ENCODE measurements around the gene CLHC1.
"Not testable (repeated sequence)": the region's sequence is repeated elsewhere in the genome, so short reads cannot be mapped to it uniquely, and the experiment has no call there.

CLHC1 gene

GRCh38 chr2:55231546-55232083, 478 bp downstream of the CLHC1 start:
- no peak for DNase-seq

- DNase-seq, result no peak
These were observed 1.5 kb downstream of the CLHC1 start for GRCh38 chr2:55230551-55230950.

GRCh38 chr2:55229221-55229620, 2.9 kb downstream of the CLHC1 start:
- DNase-seq, result no peak

- DNase-seq, result no peak
These were observed 3.9 kb downstream of the CLHC1 start for GRCh38 chr2:55228226-55228563.

GRCh38 chr2:55227437-55228225, 4.5 kb downstream of the CLHC1 start:
- not testable (repeated sequence) for DNase-seq

GRCh38 chr2:55225481-55226020, 6.5 kb downstream of the CLHC1 start:
- no peak for DNase-seq

GRCh38 chr2:55224761-55225261, 7.3 kb downstream of the CLHC1 start:
- DNase-seq, result no peak

- no peak for DNase-seq
These were observed 7.9 kb downstream of the CLHC1 start for GRCh38 chr2:55223958-55224760.

GRCh38 chr2:55213822-55214221, 18.3 kb downstream of the CLHC1 start:
- DNase-seq, result no peak

GRCh38 chr2:55204950-55205349, 27.1 kb downstream of the CLHC1 start:
- DNase-seq, result no peak

- no peak for DNase-seq
These were observed 27.6 kb downstream of the CLHC1 start for GRCh38 chr2:55204536-55204935.

- no peak for DNase-seq
These were observed 31.7 kb downstream of the CLHC1 start for GRCh38 chr2:55200416-55200815.

- DNase-seq, result no peak
These were observed 35.6 kb downstream of the CLHC1 start for GRCh38 chr2:55196526-55196925.

- DNase-seq, result not testable (repeated sequence)
These were observed 40.2 kb downstream of the CLHC1 start for GRCh38 chr2:55191888-55192287.

GRCh38 chr2:55186837-55187236, 45.3 kb downstream of the CLHC1 start:
- DNase-seq, result not testable (repeated sequence)

GRCh38 chr2:55180374-55180773, 51.7 kb downstream of the CLHC1 start:
- no peak for DNase-seq

- DNase-seq, result no peak
These were observed 56.0 kb downstream of the CLHC1 start for GRCh38 chr2:55176094-55176415.

GRCh38 chr2:55175254-55176093, 56.6 kb downstream of the CLHC1 start:
- no peak for DNase-seq

GRCh38 chr2:55173438-55174054, 58.5 kb downstream of the CLHC1 start:
- DNase-seq, result no peak

GRCh38 chr2:55169915-55170314, 62.2 kb downstream of the CLHC1 start:
- DNase-seq, result no peak

GRCh38 chr2:55169359-55169758, 62.7 kb downstream of the CLHC1 start:
- no peak for DNase-seq

All from activated T-cell treated with anti-CD3 and anti-CD28 coated beads for 4 hours (primary cell).